ENCODE data around the gene BICC1. TPM values are rescaled to one million over a fixed set of nuclear protein-coding genes. Genes with fewer than 3 reads are reported as not detected.

The BICC1 gene
- total and polyA plus RNA-seq, 2 experiments from 2014 or later, result 5.8 to 20.4 TPM

- TF ChIP-seq CTCF (IDR thresholded peaks at IDR 0.05; ENCODE audit: poor library complexity) (no peak), EZH2phosphoT487 (IDR thresholded peaks at IDR 0.05; ENCODE audit: low read depth, severe bottlenecking, unreplicated experiment) (no peak), EZH2 (IDR thresholded peaks at IDR 0.05; ENCODE audit: borderline replicate concordance) (no peak)
Measured at GRCh38 chr10:58837826-58838225, 325.2 kb downstream of the BICC1 start.

GRCh38 chr10:58838561-58839208 lies 326.0 kb downstream of the BICC1 start:
- no peak overlapping the region for H3K27ac ChIP-seq
- H3K9me3 ChIP-seq (ENCODE audit: low read depth), result no peaks in the 10 kb centered on the region
- no peaks in the 10 kb centered on the region for H3K27me3 ChIP-seq
- no peaks in the 10 kb centered on the region for H3K9me2 ChIP-seq (replicated peaks; ENCODE audit: insufficient read depth)
- H3K4me2 ChIP-seq, result no peak overlapping the region
- WGBS (ENCODE audit: low lambda C conversion rate, missing lambda C conversion rate), result 80% methylated on average over 1 of the region's 1 CpG
- H3K4me3 ChIP-seq, result no peak overlapping the region
- TF ChIP-seq EZH2phosphoT487 (IDR thresholded peaks at IDR 0.05; ENCODE audit: low read depth, severe bottlenecking, unreplicated experiment), result no peak
- no peak for TF ChIP-seq EZH2 (IDR thresholded peaks at IDR 0.05; ENCODE audit: borderline replicate concordance)
- TF ChIP-seq CTCF (IDR thresholded peaks at IDR 0.05; ENCODE audit: poor library complexity), result no peak
- no peaks in the 10 kb centered on the region for H3K4me1 ChIP-seq (ENCODE audit: insufficient read depth)
- no peaks in the 10 kb centered on the region for H3K36me3 ChIP-seq (replicated peaks; ENCODE audit: insufficient read depth, low read depth)
- no peaks in the 10 kb centered on the region for H4K20me1 ChIP-seq (ENCODE audit: insufficient read depth, poor library complexity, severe bottlenecking)
- H2AFZ ChIP-seq, result no peak overlapping the region
- DNase-seq (ENCODE audit: low spot score), result no peak
- H3K79me2 ChIP-seq, result no peaks in the 10 kb centered on the region

More at GRCh38 chr10:58837826-58838225, 325.2 kb downstream of the BICC1 start:
- no peaks in the 10 kb centered on the region for H3K79me2 ChIP-seq
- H3K27ac ChIP-seq, result no peak overlapping the region
- no peaks in the 10 kb centered on the region for H4K20me1 ChIP-seq (ENCODE audit: insufficient read depth, poor library complexity, severe bottlenecking)
- no peak overlapping the region for H2AFZ ChIP-seq
- no peak overlapping the region for H3K4me2 ChIP-seq
- no peaks in the 10 kb centered on the region for H3K4me1 ChIP-seq (ENCODE audit: insufficient read depth)
- no peaks in the 10 kb centered on the region for H3K9me2 ChIP-seq (replicated peaks; ENCODE audit: insufficient read depth)
- no peaks in the 10 kb centered on the region for H3K27me3 ChIP-seq
- no peak overlapping the region for H3K4me3 ChIP-seq
- no peak for DNase-seq (ENCODE audit: low spot score)
- no peaks in the 10 kb centered on the region for H3K9me3 ChIP-seq (ENCODE audit: low read depth)
- no peaks in the 10 kb centered on the region for H3K36me3 ChIP-seq (replicated peaks; ENCODE audit: insufficient read depth, low read depth)
- WGBS (ENCODE audit: low lambda C conversion rate, missing lambda C conversion rate), result 96% methylated on average over 2 of the region's 2 CpGs

GRCh38 chr10:58839771-58840170 lies 327.1 kb downstream of the BICC1 start:
- Histone ChIP-seq H3K9me2 (replicated peaks; ENCODE audit: insufficient read depth) (no peaks in the 10 kb centered on the region), H3K4me3 (no peak overlapping the region), H4K20me1 (ENCODE audit: insufficient read depth, poor library complexity, severe bottlenecking) (no peaks in the 10 kb centered on the region), H3K27me3 (no peaks in the 10 kb centered on the region), H3K36me3 (replicated peaks; ENCODE audit: insufficient read depth, low read depth) (no peaks in the 10 kb centered on the region), H3K9me3 (ENCODE audit: low read depth) (no peaks in the 10 kb centered on the region), H3K79me2 (no peaks in the 10 kb centered on the region), H3K4me2 (no peak overlapping the region), H2AFZ (no peak overlapping the region), H3K27ac (no peak overlapping the region), H3K4me1 (ENCODE audit: insufficient read depth) (no peaks in the 10 kb centered on the region)
- no peak for TF ChIP-seq CTCF (IDR thresholded peaks at IDR 0.05; ENCODE audit: poor library complexity)
- no peak for TF ChIP-seq EZH2phosphoT487 (IDR thresholded peaks at IDR 0.05; ENCODE audit: low read depth, severe bottlenecking, unreplicated experiment)
- TF ChIP-seq EZH2 (IDR thresholded peaks at IDR 0.05; ENCODE audit: borderline replicate concordance), result no peak
- no peak for DNase-seq (ENCODE audit: low spot score)
